ENCODE measurements around the gene LIN7C. TPM values are rescaled to one million over a fixed set of nuclear protein-coding genes. Genes with fewer than 3 reads are reported as not detected.

The LIN7C gene
- total and polyA plus RNA-seq, 2 of the 13 experiments (the other 11 are each of a cell fraction or from before 2014, with no cell fraction given) = 14.8 to 37.2 TPM

DNA sequence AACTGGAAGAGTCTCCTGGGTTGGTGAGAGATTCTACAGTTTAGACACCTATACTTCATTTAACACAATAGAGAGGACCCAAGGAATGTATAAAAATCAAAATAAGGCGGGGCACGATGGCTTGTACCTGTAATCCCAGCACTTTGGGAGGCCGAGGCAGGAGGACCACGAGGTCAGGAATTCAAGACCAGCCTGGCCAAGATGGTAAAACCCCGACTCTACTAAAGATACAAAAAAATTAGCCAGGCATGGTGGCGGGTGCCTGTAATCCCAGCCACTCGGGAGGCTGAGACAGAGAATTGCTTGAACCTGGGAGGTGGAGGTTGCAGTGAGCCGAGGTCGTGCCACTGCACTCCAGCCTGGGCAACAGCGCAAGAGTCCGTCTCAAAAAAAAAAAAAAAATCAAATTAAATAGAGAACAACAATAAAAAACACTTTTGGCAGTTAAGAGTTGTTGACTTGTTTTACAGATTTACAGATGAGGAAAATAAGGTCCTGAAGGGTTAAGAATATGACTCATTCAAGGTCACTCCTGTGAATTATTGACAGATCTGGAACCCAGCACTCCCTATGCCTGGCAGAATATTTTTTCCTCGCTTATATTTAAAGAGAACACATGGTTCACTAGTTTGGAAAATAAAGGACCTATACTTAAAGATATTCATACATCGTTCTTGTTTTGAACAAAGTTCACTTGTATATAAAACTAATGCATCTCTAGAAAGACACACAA is 39.2 kb downstream of the LIN7C start (continued):
- no peak for TF ChIP-seq CREB1 (IDR thresholded peaks at IDR 0.05)
- 0 out of 2 replicates have a peak, but pooled peaks have one; percentile 19 for TF ChIP-seq CREB1 (CRISPR knock-in tag; IDR thresholded peaks at IDR 0.05)
- TF ChIP-seq, protein P1, sequence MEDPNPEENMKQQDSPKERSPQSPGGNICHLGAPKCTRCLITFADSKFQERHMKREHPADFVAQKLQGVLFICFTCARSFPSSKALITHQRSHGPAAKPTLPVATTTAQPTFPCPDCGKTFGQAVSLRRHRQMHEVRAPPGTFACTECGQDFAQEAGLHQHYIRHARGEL (CRISPR knock-in tag; IDR thresholded peaks at IDR 0.05) = no peak
- no peak for TF ChIP-seq ERF (CRISPR knock-in tag; IDR thresholded peaks at IDR 0.05)
- TF ChIP-seq ZNF326 (CRISPR knock-in tag; IDR thresholded peaks at IDR 0.05; ENCODE audit: borderline replicate concordance) = no peak
- no peak for TF ChIP-seq NFIB (CRISPR knock-in tag; IDR thresholded peaks at IDR 0.05; ENCODE audit: borderline replicate concordance)
- TF ChIP-seq, protein P2, sequence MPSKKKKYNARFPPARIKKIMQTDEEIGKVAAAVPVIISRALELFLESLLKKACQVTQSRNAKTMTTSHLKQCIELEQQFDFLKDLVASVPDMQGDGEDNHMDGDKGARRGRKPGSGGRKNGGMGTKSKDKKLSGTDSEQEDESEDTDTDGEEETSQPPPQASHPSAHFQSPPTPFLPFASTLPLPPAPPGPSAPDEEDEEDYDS (CRISPR knock-in tag; IDR thresholded peaks at IDR 0.05) = peak; percentile 40; the same call in 1 of the 2 replicates
- TF ChIP-seq GATAD2A (CRISPR knock-in tag; IDR thresholded peaks at IDR 0.05) = peak; percentile 88
- peak; percentile 40; the same call in 1 of the 2 replicates for TF ChIP-seq CREM (IDR thresholded peaks at IDR 0.05)
- TF ChIP-seq CREM (CRISPR knock-in tag; IDR thresholded peaks at IDR 0.05) = no peak
- TF ChIP-seq NR2F1 (CRISPR knock-in tag; IDR thresholded peaks at IDR 0.05) = peak; percentile 13 to 31; a peak in 2 of 4 replicates
- TF ChIP-seq RBAK (CRISPR knock-in tag; IDR thresholded peaks at IDR 0.05) = no peak
- no peak for TF ChIP-seq SNRNP70 (IDR thresholded peaks at IDR 0.05; ENCODE audit: low read depth, low read length)
- no peak for TF ChIP-seq ZNF761 (CRISPR knock-in tag; conservative IDR thresholded peaks at IDR 0.05)
- TF ChIP-seq FOXK2 (IDR thresholded peaks at IDR 0.05) = no peak
- TF ChIP-seq SMYD3 (CRISPR knock-in tag; IDR thresholded peaks at IDR 0.05) = 0 out of 2 replicates have a peak, but pooled peaks have one; percentile 74
- TF ChIP-seq, protein P3, sequence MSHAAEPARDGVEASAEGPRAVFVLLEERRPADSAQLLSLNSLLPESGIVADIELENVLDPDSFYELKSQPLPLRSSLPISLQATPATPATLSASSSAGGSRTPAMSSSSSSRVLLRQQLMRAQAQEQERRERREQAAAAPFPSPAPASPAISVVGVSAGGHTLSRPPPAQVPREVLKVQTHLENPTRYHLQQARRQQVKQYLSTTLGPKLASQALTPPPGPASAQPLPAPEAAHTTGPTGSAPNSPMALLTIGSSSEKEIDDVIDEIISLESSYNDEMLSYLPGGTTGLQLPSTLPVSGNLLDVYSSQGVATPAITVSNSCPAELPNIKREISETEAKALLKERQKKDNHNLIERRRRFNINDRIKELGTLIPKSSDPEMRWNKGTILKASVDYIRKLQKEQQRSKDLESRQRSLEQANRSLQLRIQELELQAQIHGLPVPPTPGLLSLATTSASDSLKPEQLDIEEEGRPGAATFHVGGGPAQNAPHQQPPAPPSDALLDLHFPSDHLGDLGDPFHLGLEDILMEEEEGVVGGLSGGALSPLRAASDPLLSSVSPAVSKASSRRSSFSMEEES (CRISPR knock-in tag; IDR thresholded peaks at IDR 0.05) = 0 out of 2 replicates have a peak, but pooled peaks have one; percentile 27
- TF ChIP-seq, protein P4, sequence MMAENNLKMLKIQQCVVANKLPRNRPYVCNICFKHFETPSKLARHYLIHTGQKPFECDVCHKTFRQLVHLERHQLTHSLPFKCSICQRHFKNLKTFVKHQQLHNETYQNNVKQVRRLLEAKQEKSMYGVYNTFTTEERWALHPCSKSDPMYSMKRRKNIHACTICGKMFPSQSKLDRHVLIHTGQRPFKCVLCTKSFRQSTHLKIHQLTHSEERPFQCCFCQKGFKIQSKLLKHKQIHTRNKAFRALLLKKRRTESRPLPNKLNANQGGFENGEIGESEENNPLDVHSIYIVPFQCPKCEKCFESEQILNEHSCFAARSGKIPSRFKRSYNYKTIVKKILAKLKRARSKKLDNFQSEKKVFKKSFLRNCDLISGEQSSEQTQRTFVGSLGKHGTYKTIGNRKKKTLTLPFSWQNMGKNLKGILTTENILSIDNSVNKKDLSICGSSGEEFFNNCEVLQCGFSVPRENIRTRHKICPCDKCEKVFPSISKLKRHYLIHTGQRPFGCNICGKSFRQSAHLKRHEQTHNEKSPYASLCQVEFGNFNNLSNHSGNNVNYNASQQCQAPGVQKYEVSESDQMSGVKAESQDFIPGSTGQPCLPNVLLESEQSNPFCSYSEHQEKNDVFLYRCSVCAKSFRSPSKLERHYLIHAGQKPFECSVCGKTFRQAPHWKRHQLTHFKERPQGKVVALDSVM (CRISPR knock-in tag; IDR thresholded peaks at IDR 0.05) = peak; percentile 54; the same call in 1 of the 2 replicates
- TF ChIP-seq, protein P5, sequence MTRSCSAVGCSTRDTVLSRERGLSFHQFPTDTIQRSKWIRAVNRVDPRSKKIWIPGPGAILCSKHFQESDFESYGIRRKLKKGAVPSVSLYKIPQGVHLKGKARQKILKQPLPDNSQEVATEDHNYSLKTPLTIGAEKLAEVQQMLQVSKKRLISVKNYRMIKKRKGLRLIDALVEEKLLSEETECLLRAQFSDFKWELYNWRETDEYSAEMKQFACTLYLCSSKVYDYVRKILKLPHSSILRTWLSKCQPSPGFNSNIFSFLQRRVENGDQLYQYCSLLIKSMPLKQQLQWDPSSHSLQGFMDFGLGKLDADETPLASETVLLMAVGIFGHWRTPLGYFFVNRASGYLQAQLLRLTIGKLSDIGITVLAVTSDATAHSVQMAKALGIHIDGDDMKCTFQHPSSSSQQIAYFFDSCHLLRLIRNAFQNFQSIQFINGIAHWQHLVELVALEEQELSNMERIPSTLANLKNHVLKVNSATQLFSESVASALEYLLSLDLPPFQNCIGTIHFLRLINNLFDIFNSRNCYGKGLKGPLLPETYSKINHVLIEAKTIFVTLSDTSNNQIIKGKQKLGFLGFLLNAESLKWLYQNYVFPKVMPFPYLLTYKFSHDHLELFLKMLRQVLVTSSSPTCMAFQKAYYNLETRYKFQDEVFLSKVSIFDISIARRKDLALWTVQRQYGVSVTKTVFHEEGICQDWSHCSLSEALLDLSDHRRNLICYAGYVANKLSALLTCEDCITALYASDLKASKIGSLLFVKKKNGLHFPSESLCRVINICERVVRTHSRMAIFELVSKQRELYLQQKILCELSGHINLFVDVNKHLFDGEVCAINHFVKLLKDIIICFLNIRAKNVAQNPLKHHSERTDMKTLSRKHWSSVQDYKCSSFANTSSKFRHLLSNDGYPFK (CRISPR knock-in tag; IDR thresholded peaks at IDR 0.05; ENCODE audit: borderline replicate concordance) = no peak
- TF ChIP-seq, protein P6, sequence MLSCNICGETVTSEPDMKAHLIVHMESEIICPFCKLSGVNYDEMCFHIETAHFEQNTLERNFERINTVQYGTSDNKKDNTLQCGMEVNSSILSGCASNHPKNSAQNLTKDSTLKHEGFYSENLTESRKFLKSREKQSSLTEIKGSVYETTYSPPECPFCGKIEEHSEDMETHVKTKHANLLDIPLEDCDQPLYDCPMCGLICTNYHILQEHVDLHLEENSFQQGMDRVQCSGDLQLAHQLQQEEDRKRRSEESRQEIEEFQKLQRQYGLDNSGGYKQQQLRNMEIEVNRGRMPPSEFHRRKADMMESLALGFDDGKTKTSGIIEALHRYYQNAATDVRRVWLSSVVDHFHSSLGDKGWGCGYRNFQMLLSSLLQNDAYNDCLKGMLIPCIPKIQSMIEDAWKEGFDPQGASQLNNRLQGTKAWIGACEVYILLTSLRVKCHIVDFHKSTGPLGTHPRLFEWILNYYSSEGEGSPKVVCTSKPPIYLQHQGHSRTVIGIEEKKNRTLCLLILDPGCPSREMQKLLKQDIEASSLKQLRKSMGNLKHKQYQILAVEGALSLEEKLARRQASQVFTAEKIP (CRISPR knock-in tag; IDR thresholded peaks at IDR 0.05; ENCODE audit: borderline replicate concordance) = no peak
- TF ChIP-seq ISX (CRISPR knock-in tag; conservative IDR thresholded peaks at IDR 0.05) = no peak
- TF ChIP-seq NPAS2 (CRISPR knock-in tag; IDR thresholded peaks at IDR 0.05; ENCODE audit: borderline replicate concordance) = no peak
